ENCODE results near the gene RAX2.

DNA sequence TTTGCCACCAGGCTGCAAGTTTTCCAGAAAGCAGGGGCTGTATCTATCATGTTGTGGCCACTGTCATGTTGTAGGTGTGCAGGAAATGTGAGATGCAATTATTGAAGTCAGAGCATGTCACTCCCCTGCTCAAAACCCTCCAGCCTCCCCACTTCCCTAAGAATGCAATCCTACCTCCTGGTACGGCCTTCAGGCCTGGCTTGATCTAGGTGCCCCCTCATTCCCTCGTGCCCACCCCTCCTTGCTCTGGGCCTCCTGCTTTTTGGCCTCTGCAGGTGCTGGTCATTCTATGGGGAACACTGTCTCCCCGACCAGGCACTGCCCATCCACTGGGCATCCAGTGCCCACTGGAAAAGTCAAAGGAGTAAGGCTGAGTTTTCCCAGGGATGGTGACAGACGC lies 42.6 kb upstream of the RAX2 start:
- TF ChIP-seq, protein P1, sequence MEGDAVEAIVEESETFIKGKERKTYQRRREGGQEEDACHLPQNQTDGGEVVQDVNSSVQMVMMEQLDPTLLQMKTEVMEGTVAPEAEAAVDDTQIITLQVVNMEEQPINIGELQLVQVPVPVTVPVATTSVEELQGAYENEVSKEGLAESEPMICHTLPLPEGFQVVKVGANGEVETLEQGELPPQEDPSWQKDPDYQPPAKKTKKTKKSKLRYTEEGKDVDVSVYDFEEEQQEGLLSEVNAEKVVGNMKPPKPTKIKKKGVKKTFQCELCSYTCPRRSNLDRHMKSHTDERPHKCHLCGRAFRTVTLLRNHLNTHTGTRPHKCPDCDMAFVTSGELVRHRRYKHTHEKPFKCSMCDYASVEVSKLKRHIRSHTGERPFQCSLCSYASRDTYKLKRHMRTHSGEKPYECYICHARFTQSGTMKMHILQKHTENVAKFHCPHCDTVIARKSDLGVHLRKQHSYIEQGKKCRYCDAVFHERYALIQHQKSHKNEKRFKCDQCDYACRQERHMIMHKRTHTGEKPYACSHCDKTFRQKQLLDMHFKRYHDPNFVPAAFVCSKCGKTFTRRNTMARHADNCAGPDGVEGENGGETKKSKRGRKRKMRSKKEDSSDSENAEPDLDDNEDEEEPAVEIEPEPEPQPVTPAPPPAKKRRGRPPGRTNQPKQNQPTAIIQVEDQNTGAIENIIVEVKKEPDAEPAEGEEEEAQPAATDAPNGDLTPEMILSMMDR (IDR thresholded peaks at IDR 0.05 in 8 of 11, conservative IDR thresholded peaks at IDR 0.05 in 3 of 11) = no peak
- TF ChIP-seq POLR2AphosphoS5 (IDR thresholded peaks at IDR 0.05) = no peak
- no peak for TF ChIP-seq POLR2A (IDR thresholded peaks at IDR 0.05)
